GM18873 (cell line): ENCODE results near the gene CLVS2.

Experiments
- ATAC-seq: cut with Tn5 transposase; IDR thresholded peaks from one replicate; pipeline ENCODE4 v1.9.1; 2021; ENCODE audit warnings: mild to moderate bottlenecking, moderate library complexity, moderate number of reproducible peaks; ENCODE audit not compliant: unreplicated experiment, low FRiP score

Gene CLVS2, protein sequence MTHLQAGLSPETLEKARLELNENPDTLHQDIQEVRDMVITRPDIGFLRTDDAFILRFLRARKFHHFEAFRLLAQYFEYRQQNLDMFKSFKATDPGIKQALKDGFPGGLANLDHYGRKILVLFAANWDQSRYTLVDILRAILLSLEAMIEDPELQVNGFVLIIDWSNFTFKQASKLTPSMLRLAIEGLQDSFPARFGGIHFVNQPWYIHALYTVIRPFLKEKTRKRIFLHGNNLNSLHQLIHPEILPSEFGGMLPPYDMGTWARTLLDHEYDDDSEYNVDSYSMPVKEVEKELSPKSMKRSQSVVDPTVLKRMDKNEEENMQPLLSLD

DNA sequence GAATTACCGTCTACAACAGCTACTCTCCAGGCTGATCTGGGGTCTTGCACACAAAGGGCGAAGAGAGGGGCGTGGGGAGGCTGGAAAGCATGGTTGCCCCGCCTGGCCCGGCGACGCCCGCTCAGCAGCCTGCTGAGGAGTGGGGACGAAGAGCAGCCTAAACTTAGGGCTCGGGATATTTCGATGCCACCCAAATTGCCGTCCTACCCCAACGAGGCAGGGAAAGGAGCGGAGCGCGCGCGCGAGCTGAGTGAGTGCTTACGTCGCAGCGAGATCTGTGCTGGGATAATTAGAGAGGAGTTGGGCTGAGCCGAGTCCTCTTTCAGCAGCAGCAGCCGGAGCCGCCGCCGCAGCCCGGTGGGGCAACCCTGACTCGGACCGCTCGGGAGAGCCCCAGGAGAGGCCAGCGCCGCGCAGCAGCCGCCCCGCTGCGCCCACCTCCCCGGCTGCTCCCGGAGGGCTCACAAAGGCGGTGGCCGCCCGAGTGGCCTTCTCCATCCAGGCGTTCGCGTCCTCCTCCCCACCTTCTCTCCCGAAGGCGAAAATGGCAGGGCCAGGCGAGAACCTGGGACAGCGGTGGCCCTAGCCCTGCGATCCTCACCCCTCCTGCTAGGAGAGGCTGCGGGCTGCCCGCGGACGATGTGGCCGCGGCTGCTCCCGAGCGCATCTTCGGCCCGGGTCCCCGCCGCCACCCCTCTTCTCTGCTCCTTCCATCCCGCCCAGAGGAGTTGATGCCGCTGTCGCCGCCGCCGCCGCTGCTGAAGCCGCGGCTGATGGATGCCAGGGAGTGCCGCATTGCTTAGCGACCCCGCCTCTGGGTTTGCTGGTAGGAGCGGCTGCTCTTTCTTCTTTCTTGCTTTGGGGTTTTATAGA is at the start of gene CLVS2:
Gene CLVS2 (plus strand): TSS at position 315 of the 873 bp plus-strand sequence. CDS start 1,543 bp downstream, outside the sequence.
- no peak for ATAC-seq

DNA sequence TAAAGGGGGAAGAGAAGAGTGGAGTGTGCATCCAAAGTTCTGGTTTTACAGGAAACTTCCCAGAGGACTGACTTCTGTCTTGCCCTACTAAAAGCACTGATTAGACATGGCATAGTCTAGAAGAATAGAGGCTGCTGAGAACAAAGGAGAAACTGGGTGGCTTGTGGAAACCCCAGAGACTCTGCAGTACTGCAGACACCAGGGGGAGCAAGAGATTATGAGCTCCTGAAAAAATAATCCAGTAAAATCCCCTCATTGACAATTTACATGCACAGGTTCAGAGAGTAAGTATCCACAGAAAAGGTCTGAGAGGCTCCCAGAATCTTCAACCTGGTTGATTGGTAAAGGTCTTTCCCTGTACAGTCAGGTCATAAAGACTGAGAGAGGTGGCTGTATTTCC is 48.7 kb upstream of the CLVS2 start:
- ATAC-seq = no peak

DNA sequence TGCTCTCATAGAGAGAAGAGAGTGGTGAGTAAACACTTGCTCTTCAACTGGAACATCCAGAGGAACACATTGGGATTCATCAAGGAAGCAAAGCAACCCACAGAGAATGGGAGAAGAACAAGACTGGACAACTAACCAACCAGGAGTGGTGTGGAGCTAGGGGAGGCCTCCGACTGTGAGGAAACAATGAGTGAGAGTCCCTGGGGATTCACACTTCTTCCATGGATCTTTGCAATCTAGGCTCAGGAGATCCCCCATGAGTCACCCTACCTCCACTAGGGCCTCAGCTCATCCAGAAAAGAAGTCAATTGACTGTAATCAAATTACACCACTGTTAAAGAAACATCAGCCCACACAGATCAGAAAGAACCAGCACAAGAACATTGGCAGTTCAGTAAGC is 42.3 kb upstream of the CLVS2 start:
- no peak for ATAC-seq

DNA sequence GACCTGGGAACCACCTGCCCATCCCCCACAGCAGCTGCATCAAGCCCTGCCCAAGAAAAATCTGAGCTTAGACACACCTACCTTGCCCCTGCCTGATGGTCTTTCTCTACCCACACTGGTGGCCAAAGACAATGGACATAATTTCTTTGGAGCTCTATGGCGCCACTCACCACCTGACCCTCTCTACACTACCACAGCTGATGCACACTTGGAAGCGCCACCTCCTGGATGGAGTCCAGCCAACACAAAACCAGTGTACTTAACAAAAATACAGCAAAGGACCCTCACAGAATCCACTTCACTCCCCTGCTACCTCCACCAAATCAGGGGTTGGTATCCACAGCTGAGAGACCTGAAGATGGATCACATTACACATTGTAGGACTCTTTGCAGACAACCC is 39.7 kb upstream of the CLVS2 start:
- ATAC-seq = no peak

DNA sequence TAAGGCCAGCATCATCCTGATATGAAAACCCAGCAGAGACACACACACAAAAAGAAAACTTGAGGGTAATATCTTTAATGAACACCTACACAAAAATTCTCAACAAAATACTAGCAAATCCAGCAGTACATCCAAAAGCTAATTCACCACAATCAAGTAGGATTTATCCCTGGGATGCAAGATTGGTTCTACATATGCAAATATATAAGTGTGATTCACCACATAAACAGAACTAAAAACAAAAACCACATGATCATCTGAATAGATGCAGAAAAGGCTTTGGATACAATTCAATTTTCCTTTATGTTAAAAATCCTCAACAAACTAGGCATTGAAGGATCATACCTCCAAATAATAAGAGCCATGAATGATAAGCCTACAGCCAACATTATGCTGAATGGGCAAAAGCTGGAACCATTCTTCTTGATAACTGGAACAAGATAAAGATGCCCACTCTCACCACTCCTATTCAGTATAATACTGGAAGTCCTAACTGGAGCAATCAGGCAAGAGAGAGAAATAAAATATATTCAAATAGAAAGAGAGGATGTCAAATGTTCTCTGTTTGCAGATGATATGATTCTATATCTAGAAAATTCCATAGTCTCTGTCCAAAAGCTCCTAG is 33.9 kb upstream of the CLVS2 start:
- ATAC-seq = no peak

DNA sequence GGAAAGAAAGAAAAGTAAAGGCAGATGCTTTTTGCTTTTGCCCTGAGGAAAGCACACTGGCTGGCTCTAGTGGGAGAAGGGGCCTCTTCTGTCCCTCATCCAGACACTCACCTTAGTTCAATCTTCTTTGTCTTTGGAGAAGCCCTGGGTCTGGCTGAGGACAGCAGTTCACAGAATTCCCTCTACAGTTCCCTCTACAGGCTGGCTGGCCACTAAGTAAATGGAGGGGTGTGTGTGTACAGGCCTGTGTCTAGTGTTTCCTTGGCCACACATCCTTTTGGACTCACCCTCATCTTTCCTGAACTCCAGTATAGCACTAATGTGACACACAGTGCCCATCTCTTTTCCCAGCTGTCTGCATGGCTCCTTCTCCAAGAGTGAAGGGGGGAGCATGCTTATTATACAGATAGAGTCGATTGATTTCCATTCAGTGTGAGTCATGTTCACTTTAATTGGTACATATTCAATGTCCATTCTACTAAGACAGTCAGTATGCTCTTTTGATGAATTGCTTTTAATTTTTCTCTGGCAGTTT is 26.0 kb upstream of the CLVS2 start:
- no peak for ATAC-seq

DNA sequence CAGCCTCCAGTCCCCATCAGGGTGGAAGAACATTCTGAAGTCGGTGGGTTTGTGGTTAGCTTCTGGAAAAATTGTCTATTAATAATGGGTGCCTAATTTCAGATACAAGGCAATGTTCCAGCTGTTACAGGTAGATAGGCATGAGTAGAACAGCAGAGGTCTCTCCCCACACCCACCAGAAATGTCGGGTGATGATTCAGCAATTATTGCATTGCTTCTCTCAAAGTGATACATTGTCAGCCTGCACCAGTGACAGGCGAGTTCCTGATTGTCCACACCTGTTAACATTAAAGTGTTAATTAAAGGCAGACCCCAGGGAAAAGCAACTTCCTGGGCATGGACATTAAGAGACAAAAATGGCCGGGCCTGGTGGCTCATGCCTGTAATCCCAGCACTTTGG is 18.9 kb upstream of the CLVS2 start:
- no peak for ATAC-seq

DNA sequence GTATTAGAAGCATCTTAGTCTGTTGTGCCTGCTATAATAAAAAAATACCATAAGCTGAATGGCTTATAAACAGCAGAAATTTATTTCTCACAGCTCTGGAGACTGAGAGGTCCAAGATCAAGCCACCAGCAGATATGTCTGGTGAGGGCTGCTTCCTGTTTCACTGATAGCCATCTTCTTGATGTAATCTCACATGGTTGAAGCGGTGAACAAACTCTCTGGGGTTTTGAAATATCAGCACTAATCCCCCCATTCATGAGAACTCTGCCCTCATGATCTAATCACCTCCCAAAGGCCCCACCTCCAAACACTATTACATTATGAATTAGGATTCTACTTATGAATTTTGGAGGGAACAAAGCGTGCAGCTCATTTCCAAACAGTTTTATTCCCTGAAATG is 11.6 kb upstream of the CLVS2 start:
- no peak for ATAC-seq

DNA sequence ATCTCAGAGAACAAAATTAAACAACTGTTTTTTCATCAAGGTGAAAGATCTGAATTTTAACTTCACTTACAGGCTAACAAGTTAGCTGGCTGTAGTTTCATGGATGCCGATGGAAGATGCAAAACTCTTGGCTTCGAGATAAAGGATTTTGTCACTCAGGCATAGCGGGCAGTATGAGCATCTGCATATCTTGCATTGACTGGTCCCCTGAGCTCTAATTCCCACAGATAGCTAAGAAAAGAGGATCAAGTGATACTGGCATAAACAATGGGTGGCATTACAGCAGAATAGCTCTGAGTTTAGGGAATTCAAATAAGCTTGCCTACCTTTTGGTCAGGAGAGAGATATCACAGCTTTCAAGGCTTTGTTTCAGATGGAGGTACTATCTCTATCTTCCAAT is 1.8 kb upstream of the CLVS2 start:
- no peak for ATAC-seq

DNA sequence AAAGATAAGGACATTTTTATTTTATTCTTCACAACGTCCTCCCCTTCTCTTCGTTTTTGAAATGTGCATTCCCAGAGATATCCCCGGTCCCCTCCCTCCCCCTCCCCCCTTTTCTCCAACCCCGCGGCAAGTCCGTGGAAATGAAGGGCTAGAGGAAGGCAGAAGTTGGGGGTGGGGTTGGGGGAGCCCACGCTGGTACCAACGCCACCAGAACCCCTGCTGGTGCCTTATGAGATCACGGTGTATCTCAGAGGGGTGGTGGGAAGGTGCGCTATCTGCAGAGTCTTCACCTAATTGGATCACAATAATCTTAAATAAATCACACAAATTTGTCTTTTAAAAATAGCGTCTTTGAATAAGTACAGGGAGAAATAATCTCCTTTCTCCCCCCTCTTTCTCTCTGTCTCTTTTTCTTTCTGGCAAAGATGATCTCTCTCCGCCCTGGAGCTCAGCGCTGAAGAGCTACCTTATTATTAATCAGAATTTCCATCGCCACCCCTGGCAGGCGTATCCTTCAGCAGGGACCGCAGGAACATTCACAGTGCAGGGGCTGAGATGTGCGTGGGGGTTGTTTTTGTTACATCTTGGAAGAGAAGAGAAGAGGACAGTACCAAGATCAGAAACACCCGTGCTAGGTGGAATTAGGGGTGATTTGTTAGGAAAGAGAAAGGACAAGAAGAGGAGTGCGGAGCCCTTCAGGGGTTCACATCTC is 915 bp downstream of the CLVS2 start:
- no peak for ATAC-seq

DNA sequence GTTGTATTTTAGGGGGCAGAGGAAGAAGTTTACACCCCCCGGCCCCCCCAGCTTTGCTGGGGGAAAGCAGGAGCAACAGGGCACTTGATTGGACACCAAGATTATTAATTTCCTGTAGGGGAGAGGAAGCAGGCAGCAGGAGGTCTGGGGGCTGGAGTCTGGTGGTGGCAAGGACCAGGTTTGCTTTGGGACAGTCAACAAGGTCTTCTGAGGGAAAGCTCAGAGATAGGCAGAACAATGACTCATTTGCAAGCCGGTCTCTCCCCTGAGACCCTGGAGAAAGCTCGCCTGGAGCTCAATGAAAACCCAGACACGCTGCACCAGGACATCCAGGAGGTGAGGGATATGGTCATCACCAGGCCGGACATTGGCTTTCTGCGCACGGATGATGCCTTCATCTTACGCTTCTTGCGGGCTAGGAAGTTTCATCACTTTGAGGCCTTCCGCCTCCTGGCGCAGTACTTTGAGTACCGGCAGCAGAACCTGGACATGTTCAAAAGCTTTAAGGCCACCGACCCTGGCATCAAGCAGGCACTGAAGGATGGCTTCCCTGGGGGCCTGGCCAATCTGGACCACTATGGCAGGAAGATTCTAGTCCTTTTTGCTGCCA is 1.6 kb downstream of the CLVS2 start:
- no peak for ATAC-seq

DNA sequence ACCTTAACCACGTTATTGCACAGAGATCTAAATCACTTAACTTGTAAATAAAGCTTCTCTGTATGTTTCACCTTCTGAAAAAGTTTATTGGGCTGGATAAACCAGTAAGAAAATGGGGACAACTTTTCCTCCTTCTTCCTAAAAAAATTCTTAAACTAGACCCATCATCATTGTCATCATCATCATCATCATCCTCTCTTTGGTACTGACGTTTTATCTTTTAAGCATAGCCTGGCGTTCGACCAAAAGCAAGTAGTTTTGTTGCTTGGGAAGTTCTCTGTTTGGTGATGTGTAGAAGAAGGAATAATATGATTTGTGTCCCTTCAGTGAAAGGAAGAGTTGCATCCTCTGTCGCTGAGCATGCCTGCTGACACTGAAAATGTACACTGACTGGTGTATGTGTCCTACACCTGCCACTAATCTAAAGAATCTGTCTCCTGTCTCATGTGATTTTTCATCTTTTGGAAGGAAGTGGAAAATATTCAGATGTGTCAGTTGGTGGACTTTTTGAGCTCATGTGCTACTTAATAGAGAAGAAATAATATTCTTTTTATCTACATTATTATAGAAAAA is 2.5 kb downstream of the CLVS2 start:
- ATAC-seq = no peak

DNA sequence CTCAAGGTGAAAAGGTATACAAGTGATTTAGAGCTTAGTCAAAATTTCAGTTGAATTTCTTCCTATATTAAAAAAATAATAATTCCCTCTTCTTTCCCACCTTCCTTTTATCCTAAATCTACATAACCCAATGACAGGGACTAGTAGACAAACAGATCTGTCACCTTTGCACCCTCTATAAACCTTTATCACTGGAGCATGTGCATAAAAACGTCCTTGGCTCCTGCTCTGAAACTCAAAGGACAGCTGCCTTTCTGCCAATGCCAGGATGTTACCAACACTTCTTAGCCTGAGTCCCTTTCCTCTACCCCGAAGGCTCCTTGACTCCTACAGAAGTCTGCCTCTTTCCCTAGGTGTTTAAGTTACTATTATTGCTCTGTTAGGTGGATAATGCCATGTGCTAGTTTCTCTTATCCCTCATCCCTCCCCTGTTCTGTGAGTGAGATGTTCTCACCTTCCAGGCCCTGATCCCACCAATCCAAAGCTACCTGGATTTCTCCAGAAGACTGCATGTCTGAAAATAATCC is 4.3 kb downstream of the CLVS2 start:
- no peak for ATAC-seq

DNA sequence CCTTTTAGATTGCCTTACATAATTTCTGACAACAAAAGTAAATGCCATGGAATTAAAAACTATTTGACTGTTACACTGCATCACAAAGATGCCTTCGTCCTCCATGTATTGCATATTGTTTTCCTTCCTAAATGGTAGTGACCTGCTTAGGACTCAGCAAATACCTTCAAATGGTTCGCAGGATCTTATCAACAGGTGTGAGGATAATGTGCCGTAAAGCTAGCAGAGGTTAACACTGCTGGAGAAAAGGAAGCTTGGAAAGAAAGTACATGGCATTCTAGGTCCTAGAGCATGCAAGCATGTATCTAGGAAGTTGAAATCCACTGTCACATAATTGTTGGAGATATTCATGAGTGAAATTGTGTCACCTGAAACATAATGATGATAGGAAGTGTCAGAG is 5.5 kb downstream of the CLVS2 start:
- no peak for ATAC-seq

DNA sequence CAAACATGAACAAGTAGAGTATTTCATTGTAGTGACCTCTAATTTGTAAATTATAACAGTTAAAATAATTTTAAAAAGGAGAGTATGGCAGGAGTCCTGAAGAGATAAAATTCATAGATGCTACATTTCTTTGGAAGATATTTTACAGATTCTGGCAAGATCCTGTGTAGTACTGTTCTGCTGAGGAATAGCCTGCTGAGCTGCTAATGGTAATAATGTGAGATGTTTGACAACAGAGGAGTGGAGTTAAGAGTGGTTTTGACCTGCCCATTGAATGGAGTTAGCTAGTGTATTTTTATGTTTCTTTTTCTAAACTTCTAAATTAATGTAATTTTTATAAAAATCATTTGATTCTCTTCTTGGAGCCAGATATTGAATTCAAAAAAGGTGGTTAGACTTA is 11.8 kb downstream of the CLVS2 start:
- ATAC-seq = no peak

DNA sequence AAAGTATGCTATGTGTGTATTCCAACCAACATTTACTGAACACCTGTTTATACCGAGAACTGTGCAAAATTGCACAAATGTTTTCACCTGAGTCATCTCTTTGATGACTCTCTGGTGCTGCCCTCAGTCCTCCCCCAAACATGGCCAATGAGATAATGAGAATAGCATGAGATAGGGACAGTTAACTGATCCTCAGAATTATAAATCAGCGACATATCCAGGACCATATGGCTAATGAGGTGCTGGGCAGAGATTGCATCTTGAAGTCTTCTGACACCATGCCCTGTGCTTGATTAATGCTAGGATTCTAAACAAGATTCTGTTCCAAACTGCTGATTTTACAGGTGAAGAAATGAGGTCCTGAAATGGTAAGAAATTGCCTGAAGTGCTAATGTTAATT is 13.0 kb downstream of the CLVS2 start:
- ATAC-seq = no peak

DNA sequence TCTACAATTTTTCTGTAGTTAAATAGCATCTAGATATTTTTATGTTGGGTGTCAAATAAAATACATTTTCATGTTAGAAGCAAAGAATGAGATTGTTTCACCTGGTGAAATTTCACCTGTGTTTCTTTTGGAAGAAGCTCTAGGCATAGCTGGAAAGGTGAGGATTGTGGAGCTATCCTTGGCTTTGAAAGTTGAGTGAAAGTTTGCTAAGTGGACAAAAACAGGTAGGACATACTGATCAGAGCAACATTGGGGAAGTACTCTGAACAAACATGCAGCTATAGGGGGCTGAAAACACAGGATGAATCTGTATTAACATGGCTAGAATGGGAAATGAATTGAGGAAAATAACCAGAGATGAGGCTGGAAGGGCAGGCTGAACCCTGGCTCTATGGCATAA is 18.8 kb downstream of the CLVS2 start:
- ATAC-seq = no peak

DNA sequence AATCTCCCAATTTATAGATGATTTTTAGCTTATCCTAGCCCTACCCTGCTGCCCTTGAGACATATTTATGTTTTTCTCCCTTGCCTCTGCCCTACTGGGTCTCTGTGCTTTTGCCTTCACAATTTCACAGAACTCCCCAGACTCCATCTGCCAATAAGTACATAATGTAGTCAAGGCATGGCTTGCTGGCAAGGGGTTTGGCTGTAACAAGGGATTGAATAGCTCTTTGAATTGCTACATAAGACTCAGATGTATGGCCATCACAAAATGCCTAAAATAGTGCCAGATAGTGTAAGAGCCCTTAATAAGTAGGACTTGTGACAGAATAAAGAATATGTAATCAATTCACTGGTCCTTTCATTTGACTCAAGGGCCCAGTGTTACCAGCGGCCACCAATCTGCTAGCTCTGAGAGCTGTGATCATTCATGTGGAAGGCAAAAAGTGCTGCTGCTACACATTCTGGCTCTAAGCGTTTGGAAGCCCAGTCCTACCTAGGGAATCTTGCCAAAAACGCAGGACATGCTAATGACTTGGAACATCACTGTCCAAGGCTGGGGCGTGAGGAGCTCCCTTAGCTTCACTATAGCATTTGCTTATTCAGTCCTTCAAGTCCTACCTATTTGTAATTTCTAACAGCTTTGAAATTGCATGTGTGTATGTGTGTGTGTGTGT is 20.5 kb downstream of the CLVS2 start:
- no peak for ATAC-seq

DNA sequence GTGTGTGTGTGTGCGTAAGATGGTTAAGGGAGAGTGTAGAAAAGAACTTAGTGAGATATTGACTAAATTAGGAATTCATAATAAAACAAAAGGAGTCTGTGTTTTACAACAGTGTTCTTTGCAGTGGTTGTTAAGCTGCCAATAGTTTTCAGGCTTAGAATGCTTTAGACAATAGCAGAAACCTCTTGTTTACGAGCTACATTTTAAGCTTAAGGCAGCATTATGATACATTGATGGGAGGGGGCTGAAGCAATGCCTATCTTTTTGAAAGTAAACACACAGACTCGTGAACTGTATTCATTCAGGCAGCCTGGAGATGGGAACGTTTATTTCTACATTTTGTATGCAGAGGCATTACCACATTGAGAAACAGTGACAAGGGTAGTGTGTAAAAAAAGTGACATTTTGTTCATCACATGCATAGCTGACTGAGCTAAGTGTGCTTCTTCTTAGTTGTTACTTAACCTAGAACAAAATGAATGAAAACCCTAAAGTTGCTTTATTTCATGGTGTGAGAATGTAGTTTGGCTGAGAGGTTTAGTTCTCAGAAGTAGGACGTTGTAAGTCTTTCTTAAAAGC is 21.2 kb downstream of the CLVS2 start:
- ATAC-seq = no peak
